Uterus (tissue), 2 donors: ENCODE results near the gene GLB1L2.

ENCODE experiments used
- CTCF ChIP-seq, 4 experiments: fragments of 200-600 bp in 2 of 4; fragments of 450-650 bp in 2 of 4; sonication (generic) in 2 of 4; IDR thresholded peaks; one replicate each; pipeline ENCODE4 v1.5.1; 2016 to 2019; ENCODE audit warnings: antibody characterized with exemption in 4 of 4, mild to moderate bottlenecking in 2 of 4, moderate library complexity in 1 of 4
- POLR2A ChIP-seq, 2 donors: fragments of 450-650 bp; IDR thresholded peaks; one replicate each; pipeline ENCODE4 v1.6.1; 2016; ENCODE audit warnings: antibody characterized with exemption in 2 of 2, mild to moderate bottlenecking in 1 of 2, moderate library complexity in 1 of 2

- TF ChIP-seq CTCF (IDR thresholded peaks at IDR 0.05) (no peak), POLR2A (IDR thresholded peaks at IDR 0.05) (no peak)
Measured at GRCh38 chr11:134312807-134313206, 19.0 kb upstream of the GLB1L2 start.
